ENCODE results near the gene HEG1. TPM values are rescaled to one million over a fixed set of nuclear protein-coding genes. Genes with fewer than 3 reads are reported as not detected.

Gene HEG1
- total and polyA plus RNA-seq, 2 experiments from 2014 or later: 27.2 to 27.3 TPM

DNA sequence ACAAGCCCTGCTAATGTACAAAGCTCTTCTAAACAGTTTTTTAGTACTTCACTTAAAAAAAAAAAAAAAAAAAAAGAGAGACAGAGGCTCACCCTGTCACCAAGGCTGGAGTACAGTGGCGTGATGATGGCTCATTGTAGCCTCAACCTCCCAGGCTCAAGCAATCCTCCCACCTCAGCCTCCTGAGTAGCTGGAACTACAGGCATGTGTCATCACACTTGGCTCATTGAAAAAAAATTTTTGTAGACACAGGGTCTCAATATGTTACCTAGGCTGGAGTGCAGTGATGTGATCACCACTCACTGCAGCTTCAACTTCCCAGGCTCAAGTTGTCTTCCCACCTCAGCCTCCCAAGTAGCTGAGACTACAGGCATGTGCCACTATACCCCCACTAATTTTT, 47.6 kb upstream of the HEG1 start:
- Histone ChIP-seq H3K27ac (no peak overlapping the region), H2AFZ (no peak overlapping the region), H3K79me2 (no peaks in the 10 kb centered on the region), H4K20me1 (ENCODE audit: insufficient read depth, poor library complexity, severe bottlenecking) (no peaks in the 10 kb centered on the region), H3K9me2 (replicated peaks; ENCODE audit: insufficient read depth) (no peaks in the 10 kb centered on the region), H3K4me3 (no peak overlapping the region), H3K36me3 (replicated peaks; ENCODE audit: insufficient read depth, low read depth) (no peaks in the 10 kb centered on the region), H3K4me1 (ENCODE audit: insufficient read depth) (no peaks in the 10 kb centered on the region), H3K9me3 (ENCODE audit: low read depth) (no peaks in the 10 kb centered on the region), H3K4me2 (no peak overlapping the region), H3K27me3 (no peaks in the 10 kb centered on the region)
- 95% methylated on average over 1 of the region's 1 CpG for WGBS (ENCODE audit: low lambda C conversion rate, missing lambda C conversion rate)
- TF ChIP-seq, protein P1, sequence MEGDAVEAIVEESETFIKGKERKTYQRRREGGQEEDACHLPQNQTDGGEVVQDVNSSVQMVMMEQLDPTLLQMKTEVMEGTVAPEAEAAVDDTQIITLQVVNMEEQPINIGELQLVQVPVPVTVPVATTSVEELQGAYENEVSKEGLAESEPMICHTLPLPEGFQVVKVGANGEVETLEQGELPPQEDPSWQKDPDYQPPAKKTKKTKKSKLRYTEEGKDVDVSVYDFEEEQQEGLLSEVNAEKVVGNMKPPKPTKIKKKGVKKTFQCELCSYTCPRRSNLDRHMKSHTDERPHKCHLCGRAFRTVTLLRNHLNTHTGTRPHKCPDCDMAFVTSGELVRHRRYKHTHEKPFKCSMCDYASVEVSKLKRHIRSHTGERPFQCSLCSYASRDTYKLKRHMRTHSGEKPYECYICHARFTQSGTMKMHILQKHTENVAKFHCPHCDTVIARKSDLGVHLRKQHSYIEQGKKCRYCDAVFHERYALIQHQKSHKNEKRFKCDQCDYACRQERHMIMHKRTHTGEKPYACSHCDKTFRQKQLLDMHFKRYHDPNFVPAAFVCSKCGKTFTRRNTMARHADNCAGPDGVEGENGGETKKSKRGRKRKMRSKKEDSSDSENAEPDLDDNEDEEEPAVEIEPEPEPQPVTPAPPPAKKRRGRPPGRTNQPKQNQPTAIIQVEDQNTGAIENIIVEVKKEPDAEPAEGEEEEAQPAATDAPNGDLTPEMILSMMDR (IDR thresholded peaks at IDR 0.05; ENCODE audit: poor library complexity): no peak
- TF ChIP-seq EZH2phosphoT487 (IDR thresholded peaks at IDR 0.05; ENCODE audit: low read depth, severe bottlenecking, unreplicated experiment) (no peak), EZH2 (IDR thresholded peaks at IDR 0.05; ENCODE audit: borderline replicate concordance) (no peak)
- DNase-seq (ENCODE audit: low spot score): no peak

DNA sequence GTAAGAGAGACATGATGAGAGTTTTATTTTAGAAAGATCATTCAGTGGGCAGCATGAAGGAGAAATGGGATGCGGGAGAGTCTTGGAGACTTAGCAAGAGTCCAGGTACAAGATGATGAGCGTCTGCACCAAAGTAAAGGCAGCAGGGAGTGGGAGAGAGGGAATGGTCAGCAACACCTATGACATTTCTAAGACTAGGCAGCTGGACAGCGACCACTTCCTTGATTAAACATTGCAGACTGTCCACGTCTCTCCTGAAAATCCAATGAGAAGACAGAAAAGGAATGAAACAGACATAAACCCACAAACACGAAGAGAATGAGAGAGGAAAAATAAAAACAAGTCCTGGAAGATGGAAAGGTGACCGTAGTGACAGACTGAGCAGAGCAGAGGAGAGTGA, 46.7 kb upstream of the HEG1 start:
- TF ChIP-seq EZH2phosphoT487 (IDR thresholded peaks at IDR 0.05; ENCODE audit: low read depth, severe bottlenecking, unreplicated experiment): no peak
- no peak for TF ChIP-seq EZH2 (IDR thresholded peaks at IDR 0.05; ENCODE audit: borderline replicate concordance)
- TF ChIP-seq, protein P1 (IDR thresholded peaks at IDR 0.05; ENCODE audit: poor library complexity): no peak
- no peaks in the 10 kb centered on the region for H3K27me3 ChIP-seq
- no peaks in the 10 kb centered on the region for H3K4me1 ChIP-seq (ENCODE audit: insufficient read depth)
- no peak overlapping the region for H3K27ac ChIP-seq
- DNase-seq (ENCODE audit: low spot score): no peak
- H3K9me2 ChIP-seq (replicated peaks; ENCODE audit: insufficient read depth): no peaks in the 10 kb centered on the region
- H3K4me2 ChIP-seq: no peak overlapping the region
- no peak overlapping the region for H2AFZ ChIP-seq
- no peak overlapping the region for H3K4me3 ChIP-seq
- WGBS (ENCODE audit: low lambda C conversion rate, missing lambda C conversion rate): 82% methylated on average over 6 of the region's 6 CpGs
- H4K20me1 ChIP-seq (ENCODE audit: insufficient read depth, poor library complexity, severe bottlenecking): no peaks in the 10 kb centered on the region
- no peaks in the 10 kb centered on the region for H3K79me2 ChIP-seq
- no peaks in the 10 kb centered on the region for H3K36me3 ChIP-seq (replicated peaks; ENCODE audit: insufficient read depth, low read depth)
- no peaks in the 10 kb centered on the region for H3K9me3 ChIP-seq (ENCODE audit: low read depth)

DNA sequence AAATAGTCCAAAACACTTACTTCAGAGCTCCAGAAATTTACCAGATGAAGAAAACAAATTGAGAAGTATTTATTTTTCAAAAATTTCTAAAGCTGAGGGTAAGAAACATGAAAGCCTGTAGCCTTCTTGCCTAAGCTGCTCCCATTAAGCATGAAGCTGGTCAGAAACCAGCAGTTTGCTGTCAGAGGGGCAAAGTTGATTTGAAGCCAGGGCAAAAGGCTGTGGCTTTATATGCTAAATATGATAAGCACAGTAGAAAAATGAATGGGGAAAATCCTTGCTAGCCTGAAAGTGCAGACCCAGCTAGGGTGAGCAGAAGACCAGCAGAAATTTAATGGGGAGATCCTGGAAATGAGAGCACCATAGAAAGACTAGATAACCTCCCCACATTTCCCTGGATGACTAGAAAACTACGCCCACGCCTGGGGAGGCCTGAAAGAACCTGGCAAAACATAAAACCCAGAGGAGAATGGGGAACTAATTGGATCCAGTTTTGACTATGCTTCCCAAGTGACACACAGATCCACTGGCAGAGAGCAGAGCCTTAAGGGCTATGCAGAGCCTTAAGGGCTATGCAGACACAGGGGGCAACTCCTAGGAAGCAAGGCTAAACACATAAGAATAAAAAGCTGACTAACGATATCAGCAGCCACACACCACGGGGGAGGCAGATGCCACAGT, 43.0 kb upstream of the HEG1 start:
- Histone ChIP-seq H3K4me2 (no peak overlapping the region), H3K27me3 (no peaks in the 10 kb centered on the region), H3K9me2 (replicated peaks; ENCODE audit: insufficient read depth) (no peaks in the 10 kb centered on the region), H3K27ac (no peak overlapping the region), H3K4me1 (ENCODE audit: insufficient read depth) (no peaks in the 10 kb centered on the region), H3K79me2 (no peaks in the 10 kb centered on the region), H3K36me3 (replicated peaks; ENCODE audit: insufficient read depth, low read depth) (no peaks in the 10 kb centered on the region), H4K20me1 (ENCODE audit: insufficient read depth, poor library complexity, severe bottlenecking) (no peaks in the 10 kb centered on the region), H2AFZ (no peak overlapping the region), H3K9me3 (ENCODE audit: low read depth) (no peaks in the 10 kb centered on the region), H3K4me3 (no peak overlapping the region)
- TF ChIP-seq EZH2 (IDR thresholded peaks at IDR 0.05; ENCODE audit: borderline replicate concordance) (no peak), EZH2phosphoT487 (IDR thresholded peaks at IDR 0.05; ENCODE audit: low read depth, severe bottlenecking, unreplicated experiment) (no peak)
- TF ChIP-seq, protein P1 (IDR thresholded peaks at IDR 0.05; ENCODE audit: poor library complexity): no peak
- WGBS (ENCODE audit: low lambda C conversion rate, missing lambda C conversion rate): 87% methylated on average over 4 of the region's 4 CpGs
- DNase-seq (ENCODE audit: low spot score): no peak
